Measurements from ENCODE around the gene C1QTNF9.
"Not testable (repeated sequence)": the region's sequence is repeated elsewhere in the genome, so short reads cannot be mapped to it uniquely, and the experiment has no call there.

The C1QTNF9 gene

GRCh38 chr13:24309300-24309699 is at the start of gene C1QTNF9:
Gene C1QTNF9 (plus strand): TSS chr13:24309580. CDS start chr13:24316004, 6,424 bp downstream.
- DNase-seq (ENCODE audit: low read depth, low spot score); H3K4me3 ChIP-seq (ENCODE audit: low read depth, low read length); in situ Hi-C loops (cut with HindIII; ENCODE audit: low sequenced_read_pairs): not testable (repeated sequence)

- no peak for DNase-seq (ENCODE audit: low read depth, low spot score)
- in situ Hi-C loops (cut with HindIII; ENCODE audit: low sequenced_read_pairs), result no loop called here
- TF ChIP-seq CTCF (IDR thresholded peaks at IDR 0.05; ENCODE audit: low read depth, low read length), result no peak
- no peak overlapping the region for H3K4me3 ChIP-seq (ENCODE audit: low read depth, low read length)
Observed at GRCh38 chr13:24261566-24261965, 47.8 kb upstream of the C1QTNF9 start.

GRCh38 chr13:24263632-24264031 is 45.7 kb upstream of the C1QTNF9 start:
- DNase-seq (ENCODE audit: low read depth, low spot score), result peak; percentile 39
- no peak overlapping the region for H3K4me3 ChIP-seq (ENCODE audit: low read depth, low read length)
- no peak for TF ChIP-seq CTCF (IDR thresholded peaks at IDR 0.05; ENCODE audit: low read depth, low read length)
- in situ Hi-C loops (cut with HindIII; ENCODE audit: low sequenced_read_pairs), result no loop called here

- no peak overlapping the region for H3K4me3 ChIP-seq (ENCODE audit: low read depth, low read length)
- TF ChIP-seq CTCF (IDR thresholded peaks at IDR 0.05; ENCODE audit: low read depth, low read length), result no peak
- in situ Hi-C loops (cut with HindIII; ENCODE audit: low sequenced_read_pairs), result no loop called here
- DNase-seq (ENCODE audit: low read depth, low spot score), result no peak
Observed at GRCh38 chr13:24264976-24265375, 44.4 kb upstream of the C1QTNF9 start.

GRCh38 chr13:24265453-24265852 is 43.9 kb upstream of the C1QTNF9 start:
- no peak for TF ChIP-seq CTCF (IDR thresholded peaks at IDR 0.05; ENCODE audit: low read depth, low read length)
- no peak for DNase-seq (ENCODE audit: low read depth, low spot score)
- no peak overlapping the region for H3K4me3 ChIP-seq (ENCODE audit: low read depth, low read length)
- in situ Hi-C loops (cut with HindIII; ENCODE audit: low sequenced_read_pairs), result no loop called here

GRCh38 chr13:24267274-24267673 is 42.1 kb upstream of the C1QTNF9 start:
- TF ChIP-seq CTCF (IDR thresholded peaks at IDR 0.05; ENCODE audit: low read depth, low read length), result no peak
- in situ Hi-C loops (cut with HindIII; ENCODE audit: low sequenced_read_pairs), result no loop called here
- DNase-seq (ENCODE audit: low read depth, low spot score), result peak; percentile 13
- no peak overlapping the region for H3K4me3 ChIP-seq (ENCODE audit: low read depth, low read length)

GRCh38 chr13:24267801-24268200 is 41.6 kb upstream of the C1QTNF9 start:
- no peak for DNase-seq (ENCODE audit: low read depth, low spot score)
- in situ Hi-C loops (cut with HindIII; ENCODE audit: low sequenced_read_pairs), result no loop called here
- TF ChIP-seq CTCF (IDR thresholded peaks at IDR 0.05; ENCODE audit: low read depth, low read length), result no peak
- H3K4me3 ChIP-seq (ENCODE audit: low read depth, low read length), result no peak overlapping the region

All from astrocyte of the spinal cord (primary cell).